Ovary (tissue), 9 donors: Measurements from ENCODE around the gene SRRM2. TPM values are rescaled to one million over a fixed set of nuclear protein-coding genes. Genes with fewer than 3 reads are reported as not detected.

Experiments used
- DNase-seq, 5 donors: peaks; one replicate each; pipeline ENCODE4 v3.0.0-alpha.2; 2019 to 2020
- H3K27ac ChIP-seq, 2 donors: fragments of 200-600 bp; one replicate each; pipeline versions ENCODE4 v1.5.1 to v1.8.0; 2019 to 2022
- H3K27me3 ChIP-seq: fragments of 200-600 bp; one replicate; pipeline ENCODE4 v1.8.0; 2022
- H3K36me3 ChIP-seq: fragments of 200-600 bp; sonication (generic); one replicate; pipeline ENCODE4 v1.5.1; 2019
- H3K4me1 ChIP-seq: one replicate; pipeline ENCODE4 v1.8.1; 2013; ENCODE audit warnings: mild to moderate bottlenecking, moderate library complexity; ENCODE audit not compliant: insufficient read depth
- H3K4me3 ChIP-seq: fragments of 200-600 bp; sonication (generic); one replicate; pipeline ENCODE4 v1.5.1; 2017
- H3K9me3 ChIP-seq, 2 donors: fragments of 200-600 bp in 1 of 2; sonication (generic) in 1 of 2; one replicate each; pipeline versions ENCODE4 v1.5.1 to v1.8.1; 2013 to 2019; ENCODE audit warnings: mild to moderate bottlenecking in 1 of 2, moderate library complexity in 1 of 2
- CTCF ChIP-seq, 3 donors: fragments of 450-650 bp in 2 of 3; fragments of 200-600 bp in 1 of 3; IDR thresholded peaks; one replicate each; pipeline versions ENCODE4 v1.5.1 to v1.8.0; 2016 to 2022; ENCODE audit warnings: antibody characterized with exemption in 3 of 3, mild to moderate bottlenecking in 1 of 3
- EP300 ChIP-seq: sonication (generic); formaldehyde crosslinking; IDR thresholded peaks from one replicate; pipeline ENCODE4 v1.6.1; 2017; ENCODE audit warnings: antibody characterized with exemption
- POLR2A ChIP-seq: fragments of 450-650 bp; IDR thresholded peaks from one replicate; pipeline ENCODE4 v1.6.1; 2017; ENCODE audit warnings: antibody characterized with exemption, mild to moderate bottlenecking, moderate library complexity
- WGBS, 3 donors: extraction: QIAGEN DNeasy Blood & Tissue Kit in 1 of 3; methylation state at CpG; one replicate each; pipeline versions ENCODE4 v1.1.5 to v1.1.7; 2013 to 2017; 5-methylcytosine and 5-hydroxymethylcytosine counted together
- intact Hi-C, 4 donors: fragments of 100-400 bp; cut with DNase I; formaldehyde crosslinking; loops; one replicate each; pipeline versions ENCODE4 v1.11.0 to v1.15.1; 2022 to 2023
- polyA plus RNA-seq, 2 donors: library from polyadenylated mRNA; stranded (reverse); fragments of 200-250 nt in 1 of 2; fragments of 350-450 nt in 1 of 2; fragmentation: Illumina TruSeq in 1 of 2; extraction: RNeasy Lipid Tissue Mini Kit (QIAGEN cat#74804) in 1 of 2; gene quantifications; one replicate each; pipeline ENCODE4 v1.2.3, GENCODE V29; 2013 to 2014
- total RNA-seq, 7 donors: library from RNA; depleted of rRNA in 2 of 7; stranded (reverse); fragments of >200 nt in 2 of 7; fragmentation: NEBNext Ultra II Directional in 3 of 7; extraction: Animal tissue kit (Norgen Biotek cat#: 25700) in 3 of 7; gene quantifications; one replicate each; pipeline versions ENCODE4 v1.1.0 to v1.2.4, GENCODE V29; 2016 to 2023
- donor health status: DM: no; HTN: no; CAD: no; lungs with moderate emphysema.
- donor health status: DM: no; HTN: no; CAD: no.
- donor health status: Bipolar disorder and iron deficiency.
- donor health status: DM: yes; HTN: yes; CAD: no.
- donor health status: DM: no; HTN: no; CAD: no.
- donor health status: DM: yes; HTN: yes; CAD: no.

Gene SRRM2
- total and polyA plus RNA-seq, 9 donors = 300 to 736 (median 524) TPM

GRCh38 chr16:2743007-2743810 is 9.2 kb upstream of the SRRM2 start:
- intact Hi-C loops = no loop called here

GRCh38 chr16:2744711-2745110 is 7.7 kb upstream of the SRRM2 start:
- intact Hi-C loops = no loop called here
- no peaks in the 10 kb centered on the region for H3K36me3 ChIP-seq
- no peak for DNase-seq
- TF ChIP-seq POLR2A (no peak), CTCF (IDR thresholded peaks at IDR 0.05) (no peak), EP300 (no peak)
- 83 to 85% (median 84%) methylated on average over 6 of the region's 6 CpGs for WGBS, 3 donors
- H3K27me3 ChIP-seq = no peaks in the 10 kb centered on the region
- no peaks in the 10 kb centered on the region for H3K4me1 ChIP-seq
- H3K9me3 ChIP-seq = no peaks in the 10 kb centered on the region
- H3K27ac ChIP-seq = no peak overlapping the region
- no peak overlapping the region for H3K4me3 ChIP-seq

More at GRCh38 chr16:2743007-2743810, 9.2 kb upstream of the SRRM2 start:
- Histone ChIP-seq H3K36me3 (no peaks in the 10 kb centered on the region), H3K4me3 (no peak overlapping the region), H3K9me3 (no peaks in the 10 kb centered on the region), H3K27ac (no peak overlapping the region), H3K27me3 (no peaks in the 10 kb centered on the region), H3K4me1 (no peaks in the 10 kb centered on the region)
- TF ChIP-seq CTCF (IDR thresholded peaks at IDR 0.05) = no peak
- WGBS, 3 donors = 83 to 85% (median 85%) methylated on average over 19 of the region's 19 CpGs
- DNase-seq = no peak

GRCh38 chr16:2745116-2745890 is 7.1 kb upstream of the SRRM2 start:
- intact Hi-C loops = no loop called here
- Histone ChIP-seq H3K36me3 (no peaks in the 10 kb centered on the region), H3K27me3 (no peaks in the 10 kb centered on the region), H3K9me3 (no peaks in the 10 kb centered on the region), H3K4me3 (no peak overlapping the region), H3K4me1 (no peaks in the 10 kb centered on the region), H3K27ac (no peak overlapping the region)
- WGBS, 3 donors = 35 to 50% (median 37%) methylated on average over 15 of the region's 15 CpGs
- no peak for DNase-seq
- no peak for TF ChIP-seq POLR2A
- no peak for TF ChIP-seq CTCF (IDR thresholded peaks at IDR 0.05)
- no peak for TF ChIP-seq EP300

- WGBS, 3 donors = 62 to 88% (median 77%) methylated on average over 9 of the region's 9 CpGs
These were observed 6.5 kb upstream of the SRRM2 start for GRCh38 chr16:2745961-2746360.

More at GRCh38 chr16:2745961-2746360, 6.5 kb upstream of the SRRM2 start:
- Histone ChIP-seq H3K9me3 (no peaks in the 10 kb centered on the region), H3K27me3 (no peaks in the 10 kb centered on the region), H3K27ac (no peak overlapping the region), H3K4me1 (no peaks in the 10 kb centered on the region), H3K4me3 (no peak overlapping the region), H3K36me3 (no peaks in the 10 kb centered on the region)
- no peak for DNase-seq
- TF ChIP-seq CTCF (IDR thresholded peaks at IDR 0.05) = no peak
- TF ChIP-seq EP300 = no peak
- no peak for TF ChIP-seq POLR2A
- intact Hi-C loops = no loop called here
